ENCODE results near the gene ROR1.

GRCh38 chr1:64117492-64117891, 343.7 kb downstream of the ROR1 start:
- TF ChIP-seq SIN3A (IDR thresholded peaks at IDR 0.05; ENCODE audit: borderline replicate concordance, insufficient read depth, low read length) (no peak), POLR2AphosphoS5 (IDR thresholded peaks at IDR 0.05; ENCODE audit: low read depth, low read length) (no peak), REST (IDR thresholded peaks at IDR 0.05; ENCODE audit: insufficient read depth in 1 of 2, low read depth in 2 of 2, low read length in 2 of 2) (no peak), TAF1 (IDR thresholded peaks at IDR 0.05; ENCODE audit: borderline replicate concordance, insufficient read depth, low read length) (no peak), FOXP2 (optimal IDR thresholded peaks at IDR 0.05; ENCODE audit: borderline replicate concordance, extremely low read depth, extremely low read length, insufficient read depth) (no peak)
